Left ventricle myocardium inferior (tissue), 1 donor: ENCODE measurements around the gene MACO1. TPM values are rescaled to one million over a fixed set of nuclear protein-coding genes. Genes with fewer than 3 reads are reported as not detected.

Experiments
- DNase-seq: peaks from one replicate; pipeline ENCODE4 v3.0.0-alpha.2; 2020
- H3K27ac ChIP-seq: fragments of 200-600 bp; replicated peaks from 2 replicates; pipeline ENCODE4 v1.8.0; 2021
- H3K27me3 ChIP-seq: fragments of 200-600 bp; 2 replicates; pipeline ENCODE4 v1.8.0; 2021; ENCODE audit warnings: low read depth
- H3K36me3 ChIP-seq: fragments of 200-600 bp; 2 replicates; pipeline ENCODE4 v1.8.0; 2021
- H3K4me1 ChIP-seq: fragments of 200-600 bp; 2 replicates; pipeline ENCODE4 v1.8.0; 2021
- H3K4me3 ChIP-seq: fragments of 200-600 bp; 2 replicates; pipeline ENCODE4 v1.8.0; 2021; ENCODE audit warnings: mild to moderate bottlenecking, moderate library complexity
- H3K9me3 ChIP-seq: fragments of 200-600 bp; replicated peaks from 2 replicates; pipeline ENCODE4 v1.8.0; 2021
- intact Hi-C: fragments of 100-400 bp; cut with micrococcal nuclease; formaldehyde crosslinking; loops from one replicate; pipeline ENCODE4 v1.11.0; 2022
- total RNA-seq: library from RNA; stranded (reverse); fragmentation: NEBNext Ultra II Directional; extraction: Animal tissue kit (Norgen Biotek cat#: 25700); gene quantifications from one replicate; pipeline ENCODE4 v1.2.1, GENCODE V29; 2021
- TF ChIP-seq, protein P1 (sequence below): fragments of 200-600 bp; IDR thresholded peaks from 2 replicates; pipeline ENCODE4 v1.8.0; 2021; ENCODE audit warnings: antibody characterized with exemption, mild to moderate bottlenecking, borderline replicate concordance
- donor health status: DM: no; HTN: yes; CAD: no; lungs with severe emphysema.

The MACO1 gene
- total RNA-seq, 1 donor from 2014 or later = 12.9 TPM

DNA sequence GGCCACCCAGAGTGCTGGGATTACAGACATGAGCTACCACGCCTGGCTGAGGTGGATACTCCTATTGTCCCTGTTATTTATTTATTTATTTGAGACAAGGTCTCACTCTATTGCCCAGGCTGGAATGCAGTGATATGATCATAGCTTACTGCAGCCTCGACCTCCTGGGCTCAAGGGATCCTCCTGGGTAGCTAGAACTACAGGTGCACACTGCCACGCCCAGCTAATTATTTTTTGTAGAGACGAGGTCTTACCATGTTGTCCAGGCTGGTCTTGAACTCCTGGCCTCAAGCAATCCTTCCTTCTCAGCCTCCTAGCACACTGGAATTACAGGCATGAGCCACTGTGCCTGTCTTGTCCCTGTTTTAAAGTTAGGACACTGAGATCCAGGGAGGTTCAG, 117.9 kb downstream of the MACO1 start:
- TF ChIP-seq, protein P1, sequence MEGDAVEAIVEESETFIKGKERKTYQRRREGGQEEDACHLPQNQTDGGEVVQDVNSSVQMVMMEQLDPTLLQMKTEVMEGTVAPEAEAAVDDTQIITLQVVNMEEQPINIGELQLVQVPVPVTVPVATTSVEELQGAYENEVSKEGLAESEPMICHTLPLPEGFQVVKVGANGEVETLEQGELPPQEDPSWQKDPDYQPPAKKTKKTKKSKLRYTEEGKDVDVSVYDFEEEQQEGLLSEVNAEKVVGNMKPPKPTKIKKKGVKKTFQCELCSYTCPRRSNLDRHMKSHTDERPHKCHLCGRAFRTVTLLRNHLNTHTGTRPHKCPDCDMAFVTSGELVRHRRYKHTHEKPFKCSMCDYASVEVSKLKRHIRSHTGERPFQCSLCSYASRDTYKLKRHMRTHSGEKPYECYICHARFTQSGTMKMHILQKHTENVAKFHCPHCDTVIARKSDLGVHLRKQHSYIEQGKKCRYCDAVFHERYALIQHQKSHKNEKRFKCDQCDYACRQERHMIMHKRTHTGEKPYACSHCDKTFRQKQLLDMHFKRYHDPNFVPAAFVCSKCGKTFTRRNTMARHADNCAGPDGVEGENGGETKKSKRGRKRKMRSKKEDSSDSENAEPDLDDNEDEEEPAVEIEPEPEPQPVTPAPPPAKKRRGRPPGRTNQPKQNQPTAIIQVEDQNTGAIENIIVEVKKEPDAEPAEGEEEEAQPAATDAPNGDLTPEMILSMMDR = no peak
- peaks cover 92% of the 10 kb centered on the region for H3K4me1 ChIP-seq
- H3K4me3 ChIP-seq = no peak overlapping the region
- H3K36me3 ChIP-seq = no peaks in the 10 kb centered on the region
- no peaks in the 10 kb centered on the region for H3K27me3 ChIP-seq
- peak overlapping the region; percentile 85 for H3K27ac ChIP-seq
- DNase-seq = no peak
- no peaks in the 10 kb centered on the region for H3K9me3 ChIP-seq
- intact Hi-C loops = no loop called here

DNA sequence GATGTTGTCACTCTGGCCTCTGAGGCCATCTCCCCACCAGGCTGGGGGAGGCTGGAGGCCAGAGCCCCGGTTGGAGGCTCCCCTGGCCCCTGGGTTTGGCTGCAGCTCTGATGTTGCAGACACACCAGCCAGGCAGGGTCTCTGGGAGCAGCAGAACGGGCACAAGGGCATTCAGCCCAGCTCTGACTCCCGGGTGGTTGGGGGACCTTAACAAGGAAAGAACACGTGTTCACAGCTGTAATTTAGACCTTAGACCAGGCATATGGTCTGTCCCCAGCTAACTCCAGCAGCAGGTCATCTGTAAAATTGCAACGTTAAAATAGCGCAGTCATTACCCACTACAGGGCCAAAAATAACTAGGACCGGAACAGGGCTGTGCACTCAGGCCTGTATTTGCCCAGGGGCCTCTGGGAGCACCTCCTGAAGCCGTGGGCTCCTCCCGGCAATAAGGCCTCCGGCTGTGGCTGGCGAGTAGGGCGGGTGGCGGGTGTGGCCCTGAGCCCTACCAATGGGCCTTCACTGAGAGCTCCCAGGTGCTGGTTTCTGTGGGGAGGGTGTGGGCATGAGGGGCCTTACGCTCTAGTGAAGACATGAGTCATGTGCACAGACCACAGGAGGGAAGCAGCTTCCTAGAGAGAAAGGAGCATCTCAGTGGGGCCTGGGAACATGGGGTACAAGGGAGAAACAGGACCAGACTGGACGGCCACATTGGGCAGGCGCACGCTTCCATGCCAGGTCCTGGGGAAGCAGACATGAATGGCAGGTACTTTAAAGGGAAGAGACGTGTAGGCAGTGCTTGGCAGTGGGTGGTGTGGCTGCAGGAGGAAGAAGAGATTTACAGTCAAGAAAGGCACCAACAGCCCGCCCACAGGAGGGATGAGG, 118.8 kb downstream of the MACO1 start:
- H3K27me3 ChIP-seq = no peaks in the 10 kb centered on the region
- H3K4me3 ChIP-seq = peak overlapping the region; percentile 22
- H3K4me1 ChIP-seq = peaks cover 92% of the 10 kb centered on the region
- DNase-seq = peak; percentile 40
- no peaks in the 10 kb centered on the region for H3K36me3 ChIP-seq
- intact Hi-C loops = no loop called here
- no peaks in the 10 kb centered on the region for H3K9me3 ChIP-seq
- peak overlapping the region; percentile 85 for H3K27ac ChIP-seq
- TF ChIP-seq, protein P1 = no peak

Other genes with a start within 250 kb of the MACO1 start
- 35.1 TPM for gene SYF2, start 198.4 kb upstream of the MACO1 start, total RNA-seq
- gene RSRP1, start 183.4 kb upstream of the MACO1 start, total RNA-seq = 41.1 TPM
- not detected for gene RHD, start 158.4 kb upstream of the MACO1 start, total RNA-seq
- 72.0 TPM for gene TMEM50A, start 92.6 kb upstream of the MACO1 start, total RNA-seq
- 1.0 TPM for gene RHCE, start 10.1 kb upstream of the MACO1 start, total RNA-seq
- 14.4 TPM for gene LDLRAP1, start 112.7 kb downstream of the MACO1 start, total RNA-seq
- 18.0 TPM for gene MAN1C1, start 185.9 kb downstream of the MACO1 start, total RNA-seq